ENCODE data around the gene TXK.

TXK gene

DNA sequence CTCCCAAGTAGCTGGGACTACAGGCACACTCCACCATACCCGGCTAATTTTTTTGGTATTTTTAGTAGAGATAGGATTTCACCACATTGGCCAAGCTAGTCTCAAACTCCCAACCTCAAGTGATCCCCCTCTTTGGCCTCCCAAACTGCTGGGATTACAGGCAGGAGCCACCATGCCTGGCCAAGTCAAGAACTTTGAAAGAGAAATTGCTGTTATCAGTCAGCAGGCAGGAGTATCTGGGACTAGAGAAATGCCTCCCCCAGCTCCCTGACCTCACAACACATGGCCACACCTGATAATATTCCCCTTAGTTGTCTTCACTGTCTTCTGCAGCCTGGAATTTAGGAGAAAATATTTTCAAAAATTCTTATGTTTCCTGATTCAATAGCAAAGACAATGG lies 7.4 kb downstream of the TXK start:
- H3K27ac ChIP-seq: no peak overlapping the region
- H3K4me2 ChIP-seq: no peak overlapping the region
- H2AFZ ChIP-seq (ENCODE audit: low read depth): no peak overlapping the region
- H3K36me3 ChIP-seq (ENCODE audit: insufficient read depth): no peaks in the 10 kb centered on the region
- no peak overlapping the region for H3K4me3 ChIP-seq (IDR thresholded peaks at IDR 0.05; ENCODE audit: insufficient read depth, low read depth, low read length)
- TF ChIP-seq, protein P1, sequence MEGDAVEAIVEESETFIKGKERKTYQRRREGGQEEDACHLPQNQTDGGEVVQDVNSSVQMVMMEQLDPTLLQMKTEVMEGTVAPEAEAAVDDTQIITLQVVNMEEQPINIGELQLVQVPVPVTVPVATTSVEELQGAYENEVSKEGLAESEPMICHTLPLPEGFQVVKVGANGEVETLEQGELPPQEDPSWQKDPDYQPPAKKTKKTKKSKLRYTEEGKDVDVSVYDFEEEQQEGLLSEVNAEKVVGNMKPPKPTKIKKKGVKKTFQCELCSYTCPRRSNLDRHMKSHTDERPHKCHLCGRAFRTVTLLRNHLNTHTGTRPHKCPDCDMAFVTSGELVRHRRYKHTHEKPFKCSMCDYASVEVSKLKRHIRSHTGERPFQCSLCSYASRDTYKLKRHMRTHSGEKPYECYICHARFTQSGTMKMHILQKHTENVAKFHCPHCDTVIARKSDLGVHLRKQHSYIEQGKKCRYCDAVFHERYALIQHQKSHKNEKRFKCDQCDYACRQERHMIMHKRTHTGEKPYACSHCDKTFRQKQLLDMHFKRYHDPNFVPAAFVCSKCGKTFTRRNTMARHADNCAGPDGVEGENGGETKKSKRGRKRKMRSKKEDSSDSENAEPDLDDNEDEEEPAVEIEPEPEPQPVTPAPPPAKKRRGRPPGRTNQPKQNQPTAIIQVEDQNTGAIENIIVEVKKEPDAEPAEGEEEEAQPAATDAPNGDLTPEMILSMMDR (conservative IDR thresholded peaks at IDR 0.05; ENCODE audit: low read depth, low read length): no peak
- H3K9ac ChIP-seq: no peak overlapping the region
- no peaks in the 10 kb centered on the region for H3K27me3 ChIP-seq (ENCODE audit: insufficient read depth, low read depth)
- H4K20me1 ChIP-seq (ENCODE audit: insufficient read depth): no peaks in the 10 kb centered on the region
- H3K4me1 ChIP-seq (ENCODE audit: low read depth, poor library complexity, severe bottlenecking): peaks cover 20% of the 10 kb centered on the region
- no peaks in the 10 kb centered on the region for H3K79me2 ChIP-seq (ENCODE audit: insufficient read depth, low read depth)

DNA sequence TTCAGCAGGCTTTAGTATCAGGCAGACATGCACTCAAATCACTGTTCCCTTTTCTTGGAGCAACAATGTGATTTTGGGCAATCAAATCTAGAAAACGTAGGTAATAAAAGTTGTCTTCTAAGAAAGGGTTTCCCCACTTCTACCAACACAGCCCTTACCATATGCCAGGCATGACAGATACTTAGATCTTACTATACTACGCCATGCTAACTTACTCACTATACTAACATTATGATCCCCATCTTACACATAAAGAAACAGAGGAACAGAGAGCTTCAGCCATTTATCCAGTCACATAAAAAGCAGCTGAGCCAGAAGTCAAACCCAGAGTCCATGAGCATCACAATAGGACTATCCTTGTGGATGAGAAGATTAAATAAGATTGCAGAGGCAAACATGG lies 9.2 kb downstream of the TXK start:
- Histone ChIP-seq H3K4me3 (IDR thresholded peaks at IDR 0.05; ENCODE audit: insufficient read depth, low read depth, low read length) (no peak overlapping the region), H3K4me2 (no peak overlapping the region), H3K27me3 (ENCODE audit: insufficient read depth, low read depth) (no peaks in the 10 kb centered on the region), H2AFZ (ENCODE audit: low read depth) (no peak overlapping the region), H3K4me1 (ENCODE audit: low read depth, poor library complexity, severe bottlenecking) (peaks cover 20% of the 10 kb centered on the region), H3K79me2 (ENCODE audit: insufficient read depth, low read depth) (no peaks in the 10 kb centered on the region), H3K27ac (no peak overlapping the region), H4K20me1 (ENCODE audit: insufficient read depth) (no peaks in the 10 kb centered on the region), H3K36me3 (ENCODE audit: insufficient read depth) (no peaks in the 10 kb centered on the region), H3K9ac (no peak overlapping the region)
- TF ChIP-seq, protein P1 (conservative IDR thresholded peaks at IDR 0.05; ENCODE audit: low read depth, low read length): no peak

DNA sequence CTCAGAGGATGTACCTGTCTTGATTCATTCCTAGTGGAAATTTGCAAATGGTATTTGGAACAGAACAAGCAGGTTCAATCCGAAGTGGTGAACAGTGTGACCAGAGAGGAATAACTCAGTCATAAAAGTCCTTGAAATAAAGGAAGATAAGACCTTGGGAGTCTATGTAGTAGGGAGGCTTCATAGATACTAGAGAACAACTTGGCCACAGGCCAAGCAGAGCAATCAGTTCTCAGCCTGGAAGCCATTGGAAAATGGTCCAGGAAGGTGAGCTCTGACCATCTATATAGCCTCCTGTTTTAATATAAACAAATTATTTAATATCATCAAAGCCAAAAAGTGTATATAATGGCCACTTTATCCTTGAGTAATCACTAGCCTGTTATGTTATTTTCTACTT lies 11.3 kb downstream of the TXK start:
- no peak overlapping the region for H3K4me2 ChIP-seq
- H3K27ac ChIP-seq: no peak overlapping the region
- no peaks in the 10 kb centered on the region for H4K20me1 ChIP-seq (ENCODE audit: insufficient read depth)
- H3K4me1 ChIP-seq (ENCODE audit: low read depth, poor library complexity, severe bottlenecking): peaks cover 10% of the 10 kb centered on the region
- H3K4me3 ChIP-seq (IDR thresholded peaks at IDR 0.05; ENCODE audit: insufficient read depth, low read depth, low read length): no peak overlapping the region
- TF ChIP-seq, protein P1 (conservative IDR thresholded peaks at IDR 0.05; ENCODE audit: low read depth, low read length): no peak
- H3K27me3 ChIP-seq (ENCODE audit: insufficient read depth, low read depth): no peaks in the 10 kb centered on the region
- H2AFZ ChIP-seq (ENCODE audit: low read depth): no peak overlapping the region
- no peaks in the 10 kb centered on the region for H3K79me2 ChIP-seq (ENCODE audit: insufficient read depth, low read depth)
- H3K9ac ChIP-seq: no peak overlapping the region
- H3K36me3 ChIP-seq (ENCODE audit: insufficient read depth): no peaks in the 10 kb centered on the region

DNA sequence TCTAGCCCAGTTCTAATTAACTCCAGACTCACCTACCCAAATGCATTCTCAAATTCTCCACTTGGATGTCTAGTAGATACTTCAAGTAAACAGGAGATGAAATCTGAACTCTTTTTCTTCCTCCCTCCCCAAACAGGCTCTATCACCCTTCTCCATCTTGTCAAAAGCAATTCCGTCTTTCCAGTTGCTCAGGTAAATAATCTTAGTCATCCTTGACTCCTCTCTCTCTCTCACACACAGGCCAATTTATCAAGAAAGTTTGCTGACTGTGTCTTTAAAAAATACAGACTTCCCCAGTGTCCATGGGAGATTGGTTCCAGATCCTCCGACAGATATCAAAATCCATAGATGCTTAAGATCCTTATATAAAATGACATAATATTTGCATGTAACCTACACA lies 12.9 kb downstream of the TXK start:
- no peak overlapping the region for H3K9ac ChIP-seq
- no peak overlapping the region for H3K4me3 ChIP-seq (IDR thresholded peaks at IDR 0.05; ENCODE audit: insufficient read depth, low read depth, low read length)
- no peak overlapping the region for H2AFZ ChIP-seq (ENCODE audit: low read depth)
- no peaks in the 10 kb centered on the region for H3K27me3 ChIP-seq (ENCODE audit: insufficient read depth, low read depth)
- H3K4me2 ChIP-seq: no peak overlapping the region
- TF ChIP-seq, protein P1 (conservative IDR thresholded peaks at IDR 0.05; ENCODE audit: low read depth, low read length): no peak
- no peaks in the 10 kb centered on the region for H3K79me2 ChIP-seq (ENCODE audit: insufficient read depth, low read depth)
- H3K36me3 ChIP-seq (ENCODE audit: insufficient read depth): no peaks in the 10 kb centered on the region
- H3K27ac ChIP-seq: no peak overlapping the region
- H4K20me1 ChIP-seq (ENCODE audit: insufficient read depth): no peaks in the 10 kb centered on the region
- no peaks in the 10 kb centered on the region for H3K4me1 ChIP-seq (ENCODE audit: low read depth, poor library complexity, severe bottlenecking)

Measured in KMS-11 (cell line).